Neuron (in vitro differentiated cells): ENCODE measurements around the gene LMLN.
A peak's percentile ranks its signal among the peaks of the same experiment; 100 is the strongest.
"Not testable (repeated sequence)": the region's sequence is repeated elsewhere in the genome, so short reads cannot be mapped to it uniquely, and the experiment has no call there.

Experiments used
- H2AFZ ChIP-seq: one replicate; pipeline ENCODE4 v1.6.1; 2013; ENCODE audit warnings: low read depth, mild to moderate bottlenecking, inconsistent platforms, low read length, moderate library complexity
- H3K27me3 ChIP-seq: one replicate; pipeline ENCODE4 v1.6.1; 2013; ENCODE audit warnings: low read length; ENCODE audit not compliant: insufficient read depth
- H3K36me3 ChIP-seq: one replicate; pipeline ENCODE4 v1.6.1; 2013; ENCODE audit warnings: low read length; ENCODE audit not compliant: insufficient read depth
- H3K4me1 ChIP-seq: one replicate; pipeline ENCODE4 v1.6.1; 2013; ENCODE audit warnings: low read length; ENCODE audit not compliant: insufficient read depth
- H3K4me3 ChIP-seq: 2 replicates; pipeline ENCODE4 v1.5.1; 2013; ENCODE audit warnings: mild to moderate bottlenecking, low read length, moderate library complexity
- H3K9me3 ChIP-seq: one replicate; pipeline ENCODE4 v1.6.1; 2013; ENCODE audit warnings: low read length

Gene LMLN, protein sequence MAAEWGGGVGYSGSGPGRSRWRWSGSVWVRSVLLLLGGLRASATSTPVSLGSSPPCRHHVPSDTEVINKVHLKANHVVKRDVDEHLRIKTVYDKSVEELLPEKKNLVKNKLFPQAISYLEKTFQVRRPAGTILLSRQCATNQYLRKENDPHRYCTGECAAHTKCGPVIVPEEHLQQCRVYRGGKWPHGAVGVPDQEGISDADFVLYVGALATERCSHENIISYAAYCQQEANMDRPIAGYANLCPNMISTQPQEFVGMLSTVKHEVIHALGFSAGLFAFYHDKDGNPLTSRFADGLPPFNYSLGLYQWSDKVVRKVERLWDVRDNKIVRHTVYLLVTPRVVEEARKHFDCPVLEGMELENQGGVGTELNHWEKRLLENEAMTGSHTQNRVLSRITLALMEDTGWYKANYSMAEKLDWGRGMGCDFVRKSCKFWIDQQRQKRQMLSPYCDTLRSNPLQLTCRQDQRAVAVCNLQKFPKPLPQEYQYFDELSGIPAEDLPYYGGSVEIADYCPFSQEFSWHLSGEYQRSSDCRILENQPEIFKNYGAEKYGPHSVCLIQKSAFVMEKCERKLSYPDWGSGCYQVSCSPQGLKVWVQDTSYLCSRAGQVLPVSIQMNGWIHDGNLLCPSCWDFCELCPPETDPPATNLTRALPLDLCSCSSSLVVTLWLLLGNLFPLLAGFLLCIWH

DNA sequence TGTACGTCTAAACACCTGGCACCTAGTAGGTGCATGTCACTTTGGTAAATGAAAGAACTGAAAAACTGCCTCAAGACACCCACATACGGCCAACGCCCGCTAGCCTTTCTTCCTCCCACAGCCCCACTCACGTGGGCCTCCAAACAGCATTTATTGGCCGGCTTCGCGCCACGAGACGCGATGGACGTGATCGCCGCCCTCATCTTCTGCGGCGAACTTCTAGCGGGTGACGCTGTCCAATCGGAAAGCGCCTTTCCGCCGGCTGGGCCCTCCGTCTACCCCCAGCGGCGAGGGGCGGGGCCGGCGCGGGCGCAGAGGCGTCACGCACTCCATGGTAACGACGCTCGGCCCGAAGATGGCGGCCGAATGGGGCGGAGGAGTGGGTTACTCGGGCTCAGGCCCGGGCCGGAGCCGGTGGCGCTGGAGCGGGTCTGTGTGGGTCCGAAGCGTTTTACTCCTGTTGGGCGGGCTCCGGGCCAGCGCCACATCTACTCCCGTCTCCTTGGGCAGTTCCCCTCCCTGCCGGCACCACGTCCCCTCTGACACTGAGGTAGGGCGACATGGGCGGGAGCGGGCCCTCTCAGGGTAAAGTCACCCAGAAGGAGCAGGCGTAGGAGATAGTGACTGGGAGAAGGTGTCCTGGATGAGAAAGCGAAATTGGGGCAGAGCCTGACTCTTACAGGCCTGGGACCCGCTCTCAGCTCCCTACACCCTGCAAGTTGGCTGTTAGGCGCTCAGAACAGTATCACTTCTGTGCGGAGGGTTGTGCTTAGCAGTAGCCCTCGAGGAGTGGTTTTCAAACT is at the start of gene LMLN:
TSS of gene LMLN (plus strand) at position 327 of the 803 bp plus-strand sequence. CDS start at position 356, 29 bp downstream.
- Histone ChIP-seq H2AFZ (peak within 1 kb of the TSS; percentile 86), H3K27me3 (no peaks in the 10 kb centered on the region), H3K9me3 (no peaks in the 10 kb centered on the region), H3K4me3 (peak within 1 kb of the TSS; percentile 71), H3K36me3 (peaks cover 17% of the 10 kb centered on the region), H3K4me1 (peaks cover 17% of the 10 kb centered on the region)

DNA sequence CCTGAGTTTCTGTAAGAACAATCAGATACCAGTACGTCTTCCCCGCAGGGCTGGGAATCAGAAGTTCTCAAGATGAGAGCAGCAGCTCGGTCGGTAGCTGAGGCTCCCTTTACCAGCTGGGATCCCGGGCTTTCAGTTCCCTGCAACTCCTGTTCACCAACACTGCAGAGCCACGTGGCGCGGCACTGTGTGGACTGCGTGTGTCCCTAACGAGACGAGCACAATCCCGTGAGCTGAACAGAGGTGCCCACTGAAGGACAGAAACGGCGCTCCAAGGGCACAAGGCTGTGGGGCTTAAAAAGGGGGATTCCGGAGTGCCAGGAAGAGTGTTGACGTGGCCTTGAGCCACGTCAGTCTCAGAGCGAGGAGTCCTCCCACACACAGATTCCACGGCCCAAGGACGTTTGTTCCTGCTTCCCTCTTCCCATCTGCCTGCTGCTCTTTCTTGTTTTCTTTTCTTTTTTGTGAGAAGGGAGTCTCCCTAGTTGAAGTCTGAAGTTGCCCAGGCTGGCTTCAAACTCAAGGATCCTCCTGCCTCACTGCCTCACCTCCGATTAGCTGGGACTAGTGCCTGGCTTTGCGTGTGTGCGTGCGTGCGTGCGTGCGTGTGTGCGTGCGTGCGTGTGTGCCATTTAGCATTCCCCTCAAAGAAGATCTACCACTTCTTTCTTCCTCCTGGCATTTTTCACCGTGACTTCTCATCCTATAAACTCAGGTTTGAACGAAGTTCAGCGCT is 47.1 kb upstream of the LMLN start:
- peaks cover 9% of the 10 kb centered on the region for H3K4me1 ChIP-seq
- H3K4me3 ChIP-seq: no peak overlapping the region
- H3K36me3 ChIP-seq: no peaks in the 10 kb centered on the region
- H3K27me3 ChIP-seq: no peaks in the 10 kb centered on the region
- H2AFZ ChIP-seq: peak overlapping the region; percentile 66
- peaks cover 2% of the 10 kb centered on the region for H3K9me3 ChIP-seq

DNA sequence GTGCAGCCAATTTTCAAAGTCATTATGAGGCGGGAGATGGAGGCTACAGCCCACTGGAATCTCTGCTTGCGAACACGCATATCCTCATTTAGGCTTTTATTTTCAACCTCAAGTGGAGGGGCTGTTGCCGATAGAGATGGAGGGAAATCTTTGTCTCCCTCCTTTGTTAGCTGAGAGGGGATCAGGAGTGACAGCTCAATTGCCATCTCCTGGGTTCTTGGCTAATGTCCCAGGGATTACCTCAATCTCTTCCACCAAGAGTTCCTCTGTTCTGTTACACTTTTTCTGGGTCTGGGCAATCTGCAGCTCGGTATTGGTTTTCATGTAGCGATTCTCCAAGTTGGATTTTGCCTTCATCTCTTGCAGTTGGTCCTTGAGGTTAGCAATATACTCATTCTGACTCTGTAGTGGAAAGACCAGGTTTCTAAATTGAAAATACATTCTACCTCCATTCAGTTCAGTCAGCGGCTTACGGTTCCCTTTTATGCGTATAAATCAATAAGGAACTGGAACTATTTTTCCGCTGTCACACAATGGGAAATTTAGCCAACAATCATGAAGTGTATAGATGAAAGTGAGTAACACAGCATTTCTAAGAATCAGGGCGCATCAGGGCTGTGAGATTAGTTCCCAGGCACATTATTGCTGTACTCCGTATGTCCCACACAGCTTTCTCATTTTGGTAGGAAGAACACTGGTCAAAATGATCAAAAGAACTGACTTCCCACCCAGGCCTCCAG is 46.2 kb upstream of the LMLN start:
- H3K9me3 ChIP-seq: peaks cover 2% of the 10 kb centered on the region
- no peak overlapping the region for H2AFZ ChIP-seq
- H3K4me1 ChIP-seq: peaks cover 9% of the 10 kb centered on the region
- no peaks in the 10 kb centered on the region for H3K27me3 ChIP-seq
- H3K4me3 ChIP-seq: no peak overlapping the region
- H3K36me3 ChIP-seq: no peaks in the 10 kb centered on the region

DNA sequence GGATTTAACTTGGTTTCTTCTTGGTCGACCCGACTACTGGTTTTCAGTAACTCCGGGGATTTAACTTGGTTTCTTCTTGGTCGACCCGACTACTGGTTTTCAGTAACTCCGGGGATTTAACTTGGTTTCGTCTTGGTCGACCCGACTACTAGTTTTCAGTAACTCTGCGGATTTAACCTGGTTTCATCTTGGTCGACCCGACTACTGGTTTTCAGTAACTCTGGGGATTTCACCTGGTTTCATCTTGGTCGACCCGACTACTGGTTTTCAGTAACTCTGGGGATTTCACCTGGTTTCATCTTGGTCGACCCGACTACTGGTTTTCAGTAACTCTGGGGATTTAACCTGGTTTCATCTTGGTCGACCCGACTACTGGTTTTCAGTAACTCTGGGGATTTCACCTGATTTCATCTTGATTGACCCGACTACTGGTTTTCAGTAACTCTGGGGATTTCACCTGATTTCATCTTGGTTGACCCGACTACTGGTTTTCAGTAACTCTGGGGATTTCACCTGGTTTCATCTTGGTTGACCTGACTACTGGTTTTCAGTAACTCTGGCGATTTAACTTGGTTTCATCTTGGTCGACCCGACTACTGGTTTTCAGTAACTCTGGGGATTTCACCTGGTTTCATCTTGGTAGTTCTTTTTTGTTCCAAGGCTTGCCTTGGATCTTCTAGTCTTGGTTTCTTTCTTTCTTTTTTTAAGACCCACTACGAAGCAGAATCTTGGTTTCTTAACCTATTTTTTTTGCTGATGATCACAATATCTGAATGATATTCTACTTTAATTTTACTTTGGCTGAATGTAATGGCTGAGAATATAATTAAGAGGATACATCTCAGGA is 38.4 kb upstream of the LMLN start:
- not testable (repeated sequence) for H3K4me3 ChIP-seq, H2AFZ ChIP-seq, H3K27me3 ChIP-seq, H3K9me3 ChIP-seq, H3K4me1 ChIP-seq
- H3K36me3 ChIP-seq: peaks cover 22% of the 10 kb centered on the region

DNA sequence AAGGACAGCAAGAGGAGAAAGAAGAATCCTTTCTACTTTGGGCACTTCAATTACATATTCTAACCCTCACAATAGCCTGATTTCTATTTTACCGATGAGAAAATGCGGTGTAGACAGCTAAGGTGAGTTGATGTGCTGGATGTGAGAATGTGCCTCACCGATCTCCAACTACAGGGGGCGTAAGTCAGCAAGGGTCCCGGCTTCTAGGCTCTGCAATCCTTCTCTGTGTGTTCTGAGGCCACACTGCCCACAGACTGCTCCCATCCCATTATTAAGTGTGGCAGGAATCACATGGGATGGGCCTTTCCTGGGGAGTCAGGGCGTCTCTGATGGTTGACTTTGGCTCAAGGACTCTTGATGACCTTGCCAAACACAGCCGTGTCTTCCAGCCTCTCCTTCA is 33.6 kb upstream of the LMLN start:
- no peak overlapping the region for H3K4me3 ChIP-seq
- H3K36me3 ChIP-seq: peaks cover 25% of the 10 kb centered on the region
- no peak overlapping the region for H2AFZ ChIP-seq
- no peaks in the 10 kb centered on the region for H3K4me1 ChIP-seq
- H3K9me3 ChIP-seq: no peaks in the 10 kb centered on the region
- no peaks in the 10 kb centered on the region for H3K27me3 ChIP-seq

DNA sequence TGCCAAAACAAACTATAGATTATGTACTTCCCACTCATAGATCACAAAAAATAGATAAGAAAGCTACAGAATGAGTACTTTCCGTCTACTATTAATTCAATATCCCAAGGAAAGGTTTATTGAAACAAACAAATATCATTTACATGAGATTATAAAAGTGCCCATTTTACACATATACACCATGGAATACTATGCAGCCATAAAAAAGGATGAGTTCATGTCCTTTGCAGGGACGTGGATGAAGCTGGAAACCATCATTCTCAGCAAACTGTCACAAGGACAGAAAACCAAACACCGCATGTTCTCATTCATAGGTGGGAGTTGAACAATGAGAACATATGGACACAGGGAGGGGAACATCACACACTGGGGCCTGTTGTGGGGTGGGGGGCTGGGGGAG is 32.4 kb upstream of the LMLN start:
- not testable (repeated sequence) for H3K9me3 ChIP-seq, H2AFZ ChIP-seq
- H3K36me3 ChIP-seq: peaks cover 24% of the 10 kb centered on the region

DNA sequence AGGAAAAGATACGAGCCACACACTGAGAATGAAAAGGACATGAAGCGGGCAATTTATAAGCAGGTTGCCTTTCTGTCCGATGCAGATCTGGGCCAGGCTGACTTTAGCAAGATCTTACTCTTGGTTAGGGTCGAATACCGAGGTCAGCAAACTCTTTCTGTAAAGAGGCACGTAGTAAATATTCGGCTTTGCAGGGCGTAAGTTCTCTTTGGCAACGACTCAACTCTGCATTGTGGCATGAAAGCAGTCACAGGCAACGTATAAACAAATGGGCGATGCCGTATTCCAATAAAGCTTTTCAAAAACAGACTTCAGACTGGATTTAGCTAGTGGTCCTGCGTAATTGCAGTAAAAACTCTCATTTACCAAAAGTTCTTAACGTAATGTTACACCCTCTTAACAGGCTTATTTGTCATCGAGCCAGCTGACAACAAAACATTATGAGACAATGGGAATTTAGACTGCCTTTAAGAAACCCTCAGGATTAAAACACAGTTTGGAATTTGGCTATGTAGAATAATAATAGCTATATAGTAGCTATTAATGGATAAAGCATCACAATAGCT is 23.1 kb upstream of the LMLN start:
- H3K4me3 ChIP-seq: no peak overlapping the region
- H3K4me1 ChIP-seq: no peaks in the 10 kb centered on the region
- H3K9me3 ChIP-seq: no peaks in the 10 kb centered on the region
- no peaks in the 10 kb centered on the region for H3K27me3 ChIP-seq
- no peak overlapping the region for H2AFZ ChIP-seq
- peaks cover 3% of the 10 kb centered on the region for H3K36me3 ChIP-seq

More for the DNA sequence above, 32.4 kb upstream of the LMLN start:
- not testable (repeated sequence) for H3K4me1 ChIP-seq, H3K27me3 ChIP-seq, H3K4me3 ChIP-seq

DNA sequence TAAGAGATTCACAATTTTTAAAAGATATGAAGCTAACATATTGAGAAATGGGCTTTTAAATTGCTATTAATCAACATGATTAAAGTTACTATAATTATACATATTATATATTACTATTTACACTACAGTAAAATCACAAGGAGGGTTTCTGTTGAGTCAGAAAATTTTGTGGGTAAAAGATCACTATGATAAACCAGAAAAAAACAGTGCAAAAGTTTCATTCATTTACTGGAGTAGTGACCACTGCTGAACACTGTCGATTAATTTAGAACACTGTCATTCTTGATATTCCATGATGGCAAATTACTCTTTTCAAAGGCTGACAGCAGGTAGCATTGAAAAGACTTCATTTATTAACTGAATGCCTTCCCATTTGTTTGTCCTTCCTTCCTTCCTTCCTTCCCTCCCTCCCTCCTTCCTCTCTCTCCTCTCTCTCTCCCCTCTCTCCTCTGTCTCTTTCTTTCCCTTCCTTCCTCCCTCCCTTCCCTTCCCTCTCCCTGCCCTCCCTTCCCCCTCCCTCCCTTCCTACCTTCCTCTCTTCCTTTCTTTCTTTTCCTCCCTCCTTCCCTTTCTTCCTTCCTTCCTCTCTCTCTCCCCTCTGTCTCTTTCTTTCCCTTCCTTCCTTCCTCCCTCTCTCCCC is 19.2 kb upstream of the LMLN start:
- H3K4me1 ChIP-seq: no peaks in the 10 kb centered on the region
- H3K4me3 ChIP-seq: no peak overlapping the region
- H3K36me3 ChIP-seq: peaks cover 3% of the 10 kb centered on the region
- H2AFZ ChIP-seq: no peak overlapping the region
- H3K9me3 ChIP-seq: no peaks in the 10 kb centered on the region
- H3K27me3 ChIP-seq: no peaks in the 10 kb centered on the region

DNA sequence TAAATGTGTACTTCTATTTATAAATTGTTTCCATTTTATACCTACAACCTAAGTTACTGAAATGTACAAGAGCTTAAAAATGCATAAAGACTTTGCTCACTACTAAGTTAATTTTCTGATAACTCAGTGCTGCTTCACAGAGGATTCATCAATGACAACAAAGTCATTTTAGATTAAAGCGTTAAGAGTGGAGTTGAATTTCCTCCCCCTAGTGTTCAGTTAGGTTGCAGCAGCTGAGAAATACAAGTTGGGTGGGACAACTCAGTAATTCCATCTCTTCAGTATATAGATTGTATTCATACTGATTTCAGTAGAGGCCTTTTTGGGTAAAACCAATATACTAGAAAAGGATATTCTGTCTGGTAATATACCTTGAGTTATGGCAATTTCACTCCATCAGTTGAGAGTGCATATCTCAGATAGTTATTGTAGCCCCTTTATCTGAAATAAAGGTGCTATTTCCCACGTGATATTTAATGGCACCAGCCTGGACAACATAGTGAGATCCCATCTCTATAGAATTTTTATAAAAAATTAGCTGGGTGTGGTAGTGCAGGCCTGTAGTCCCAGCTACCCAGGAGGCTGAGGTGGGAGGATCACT is 17.0 kb upstream of the LMLN start:
- Histone ChIP-seq H3K36me3 (peaks cover 3% of the 10 kb centered on the region), H3K4me1 (no peaks in the 10 kb centered on the region), H3K9me3 (no peaks in the 10 kb centered on the region), H3K4me3 (no peak overlapping the region), H2AFZ (no peak overlapping the region), H3K27me3 (no peaks in the 10 kb centered on the region)

DNA sequence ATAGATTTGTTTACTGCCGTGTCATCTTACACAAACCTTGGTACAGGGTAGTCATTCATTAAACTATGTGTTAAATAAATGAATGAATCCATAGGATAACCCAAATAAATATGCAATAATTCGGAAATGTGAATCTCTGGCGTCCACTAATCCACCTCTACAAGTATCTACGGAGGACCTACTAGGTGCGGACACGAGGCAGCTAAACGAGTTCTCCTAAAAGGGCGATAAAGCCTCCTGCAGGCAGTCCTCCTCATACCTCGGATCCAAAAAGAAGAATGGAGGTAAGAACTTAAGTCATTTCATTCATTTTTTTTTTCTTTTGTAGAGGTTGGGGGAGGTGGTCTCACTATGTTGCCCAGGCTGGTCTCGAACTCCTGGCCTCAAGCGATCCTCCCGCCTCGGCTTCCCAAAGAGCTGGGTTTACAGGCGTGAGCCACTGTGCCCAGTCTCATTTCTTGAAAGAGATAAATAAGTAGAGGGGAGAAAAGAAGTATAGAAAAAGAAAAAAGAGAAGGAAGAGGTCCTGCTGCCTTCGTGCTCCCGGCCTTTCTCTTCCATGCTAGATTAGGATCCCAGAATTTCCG is 10.7 kb upstream of the LMLN start:
- no peaks in the 10 kb centered on the region for H3K9me3 ChIP-seq
- H2AFZ ChIP-seq: peak overlapping the region; percentile 18
- no peaks in the 10 kb centered on the region for H3K27me3 ChIP-seq

More for the DNA sequence above, 10.7 kb upstream of the LMLN start:
- peaks cover 34% of the 10 kb centered on the region for H3K36me3 ChIP-seq
- H3K4me1 ChIP-seq: peaks cover 20% of the 10 kb centered on the region
- peak overlapping the region; percentile 72 for H3K4me3 ChIP-seq
